ENCODE measurements around the gene ZDHHC21.

DNA sequence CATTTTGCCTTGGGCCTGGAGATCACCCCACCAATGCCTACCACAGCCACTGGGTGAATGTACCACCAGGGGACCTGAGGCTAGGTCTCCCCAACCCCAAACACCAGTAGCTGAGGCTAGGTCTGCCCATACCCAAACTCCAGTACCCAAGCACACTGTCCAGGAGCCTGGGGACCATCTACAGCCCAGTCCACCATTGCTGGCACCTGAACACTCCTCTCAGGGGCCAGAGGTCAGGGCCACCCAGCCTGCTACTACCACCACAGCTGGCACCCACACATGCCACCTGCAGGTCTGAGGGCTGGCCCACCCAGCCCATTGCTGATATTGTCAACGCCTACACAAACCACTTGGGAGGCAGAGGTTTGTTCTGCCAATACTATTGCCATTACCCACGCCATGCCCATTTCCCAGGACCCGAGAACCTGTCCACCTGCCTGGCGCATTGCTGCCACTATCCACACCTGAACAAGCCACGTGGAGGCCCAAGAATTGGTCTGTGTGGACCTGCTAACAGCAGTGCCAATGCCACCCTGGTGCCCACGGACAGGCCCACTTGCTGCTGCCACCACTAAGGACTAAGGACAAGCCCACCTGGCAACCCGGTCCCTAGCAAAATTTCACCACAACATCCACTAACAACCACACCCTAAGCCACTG is 59.2 kb downstream of the ZDHHC21 start:
- no peak for TF ChIP-seq POLR2A (IDR thresholded peaks at IDR 0.05)
- TF ChIP-seq, protein P1, sequence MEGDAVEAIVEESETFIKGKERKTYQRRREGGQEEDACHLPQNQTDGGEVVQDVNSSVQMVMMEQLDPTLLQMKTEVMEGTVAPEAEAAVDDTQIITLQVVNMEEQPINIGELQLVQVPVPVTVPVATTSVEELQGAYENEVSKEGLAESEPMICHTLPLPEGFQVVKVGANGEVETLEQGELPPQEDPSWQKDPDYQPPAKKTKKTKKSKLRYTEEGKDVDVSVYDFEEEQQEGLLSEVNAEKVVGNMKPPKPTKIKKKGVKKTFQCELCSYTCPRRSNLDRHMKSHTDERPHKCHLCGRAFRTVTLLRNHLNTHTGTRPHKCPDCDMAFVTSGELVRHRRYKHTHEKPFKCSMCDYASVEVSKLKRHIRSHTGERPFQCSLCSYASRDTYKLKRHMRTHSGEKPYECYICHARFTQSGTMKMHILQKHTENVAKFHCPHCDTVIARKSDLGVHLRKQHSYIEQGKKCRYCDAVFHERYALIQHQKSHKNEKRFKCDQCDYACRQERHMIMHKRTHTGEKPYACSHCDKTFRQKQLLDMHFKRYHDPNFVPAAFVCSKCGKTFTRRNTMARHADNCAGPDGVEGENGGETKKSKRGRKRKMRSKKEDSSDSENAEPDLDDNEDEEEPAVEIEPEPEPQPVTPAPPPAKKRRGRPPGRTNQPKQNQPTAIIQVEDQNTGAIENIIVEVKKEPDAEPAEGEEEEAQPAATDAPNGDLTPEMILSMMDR (IDR thresholded peaks at IDR 0.05) = no peak

Data from prostate gland (tissue), 2 donors.